Tibial nerve (tissue), 4 donors: Measurements from ENCODE around the gene PNPLA3. TPM values are rescaled to one million over a fixed set of nuclear protein-coding genes. Genes with fewer than 3 reads are reported as not detected.

Source experiments
- DNase-seq, 2 donors: peaks; one replicate each; pipeline ENCODE4 v3.0.0-alpha.2; 2019; ENCODE audit warnings: low spot score in 2 of 2
- H3K27ac ChIP-seq, 4 donors: fragments of 200-600 bp; sonication (generic) in 3 of 4; one replicate each; pipeline ENCODE4 v1.5.1; 2017 to 2019; ENCODE audit warnings: mild to moderate bottlenecking in 1 of 4
- H3K27me3 ChIP-seq, 2 donors: fragments of 200-600 bp; sonication (generic) in 1 of 2; one replicate each; pipeline versions ENCODE4 v1.5.1 to v1.6.0; 2017 to 2019
- H3K36me3 ChIP-seq, 3 donors: fragments of 200-600 bp; sonication (generic); one replicate each; pipeline ENCODE4 v1.5.1; 2018 to 2019
- H3K4me1 ChIP-seq, 4 donors: fragments of 200-600 bp; sonication (generic) in 3 of 4; one replicate each; pipeline ENCODE4 v1.5.1; 2017 to 2019
- H3K4me3 ChIP-seq, 4 donors: fragments of 200-600 bp; sonication (generic) in 3 of 4; one replicate each; pipeline ENCODE4 v1.5.1; 2017 to 2019; ENCODE audit warnings: mild to moderate bottlenecking in 1 of 4, moderate library complexity in 1 of 4
- H3K9me3 ChIP-seq, 4 donors: fragments of 200-600 bp; sonication (generic) in 3 of 4; one replicate each; pipeline ENCODE4 v1.5.1; 2017 to 2019
- CTCF ChIP-seq, 5 experiments: fragments of 200-600 bp in 3 of 5; fragments of 450-650 bp in 2 of 5; sonication (generic) in 3 of 5; IDR thresholded peaks; one replicate each; pipeline ENCODE4 v1.5.1; 2016 to 2019; ENCODE audit warnings: antibody characterized with exemption in 5 of 5, mild to moderate bottlenecking in 3 of 5, moderate library complexity in 2 of 5
- EP300 ChIP-seq, 2 donors: sonication (generic); formaldehyde crosslinking; IDR thresholded peaks; one replicate each; pipeline ENCODE4 v1.6.1; 2017; ENCODE audit warnings: antibody characterized with exemption in 2 of 2, mild to moderate bottlenecking in 1 of 2
- POLR2A ChIP-seq, 2 donors: fragments of 450-650 bp; IDR thresholded peaks; one replicate each; pipeline ENCODE4 v1.6.1; 2017; ENCODE audit warnings: antibody characterized with exemption in 2 of 2, mild to moderate bottlenecking in 2 of 2, moderate library complexity in 2 of 2
- WGBS, 2 donors: methylation state at CpG; one replicate each; pipeline ENCODE4 v1.1.5; 2018; 5-methylcytosine and 5-hydroxymethylcytosine counted together
- total RNA-seq, 4 donors: library from RNA; depleted of rRNA; stranded (reverse); fragments of >200 nt; gene quantifications; one replicate each; pipeline ENCODE4 v1.1.0, GENCODE V29; 2016

PNPLA3 gene
- total RNA-seq, 4 donors from 2014 or later: 0.44 to 9.3 (median 1.1) TPM

GRCh38 chr22:43985532-43985931 lies 61.9 kb downstream of the PNPLA3 start:
- Histone ChIP-seq H3K4me3 (no peak overlapping the region), H3K27me3 (no peaks in the 10 kb centered on the region), H3K4me1 (no peaks in the 10 kb centered on the region), H3K9me3 (no peaks in the 10 kb centered on the region), H3K36me3 (peaks cover 2 to 93% (median 18%) of the 10 kb centered on the region in 3 donors), H3K27ac (no peak overlapping the region)
- WGBS, 2 donors: 86 to 90% methylated on average over 12 of the region's 12 CpGs
- no peak for TF ChIP-seq POLR2A (IDR thresholded peaks at IDR 0.05)
- TF ChIP-seq CTCF (IDR thresholded peaks at IDR 0.05): no peak
- no peak for TF ChIP-seq EP300 (IDR thresholded peaks at IDR 0.05)
- DNase-seq: no peak

- no peaks in the 10 kb centered on the region for H3K9me3 ChIP-seq
- 71 to 77% methylated on average over 8 of the region's 8 CpGs for WGBS, 2 donors
- TF ChIP-seq CTCF (IDR thresholded peaks at IDR 0.05): no peak
- TF ChIP-seq POLR2A (IDR thresholded peaks at IDR 0.05): no peak
- no peak for TF ChIP-seq EP300 (IDR thresholded peaks at IDR 0.05)
- H3K4me1 ChIP-seq: no peaks in the 10 kb centered on the region
- DNase-seq: no peak
- H3K4me3 ChIP-seq: no peak overlapping the region
- no peak overlapping the region for H3K27ac ChIP-seq
- H3K36me3 ChIP-seq: peaks cover 2 to 95% (median 19%) of the 10 kb centered on the region in 3 donors
- H3K27me3 ChIP-seq: no peaks in the 10 kb centered on the region
Observed at GRCh38 chr22:43988116-43988820, 64.7 kb downstream of the PNPLA3 start.

- DNase-seq: no peak
- 92 to 96% methylated on average over 10 of the region's 10 CpGs for WGBS, 2 donors
Observed at GRCh38 chr22:43988960-43989359, 65.4 kb downstream of the PNPLA3 start.

GRCh38 chr22:43990044-43990443 lies 66.4 kb downstream of the PNPLA3 start:
- Histone ChIP-seq H3K4me3 (no peak overlapping the region), H3K9me3 (no peaks in the 10 kb centered on the region), H3K4me1 (no peaks in the 10 kb centered on the region), H3K36me3 (peaks cover 0 to 91% (median 6%) of the 10 kb centered on the region in 3 donors), H3K27ac (no peak overlapping the region), H3K27me3 (no peaks in the 10 kb centered on the region)
- TF ChIP-seq CTCF (IDR thresholded peaks at IDR 0.05) (no peak), POLR2A (IDR thresholded peaks at IDR 0.05) (no peak), EP300 (IDR thresholded peaks at IDR 0.05) (no peak)
- DNase-seq: no peak
- WGBS, 2 donors: 84 to 86% methylated on average over 13 of the region's 13 CpGs

More at GRCh38 chr22:43988960-43989359, 65.4 kb downstream of the PNPLA3 start:
- Histone ChIP-seq H3K27me3 (no peaks in the 10 kb centered on the region), H3K36me3 (peaks cover under 1 to 91% (median 16%) of the 10 kb centered on the region in 3 donors), H3K9me3 (no peaks in the 10 kb centered on the region), H3K27ac (no peak overlapping the region), H3K4me1 (no peaks in the 10 kb centered on the region), H3K4me3 (no peak overlapping the region)
- no peak for TF ChIP-seq CTCF (IDR thresholded peaks at IDR 0.05)
- no peak for TF ChIP-seq POLR2A (IDR thresholded peaks at IDR 0.05)
- no peak for TF ChIP-seq EP300 (IDR thresholded peaks at IDR 0.05)

GRCh38 chr22:43991316-43992020 lies 67.9 kb downstream of the PNPLA3 start:
- no peak for TF ChIP-seq CTCF (IDR thresholded peaks at IDR 0.05)
- TF ChIP-seq POLR2A (IDR thresholded peaks at IDR 0.05): no peak
- no peak for TF ChIP-seq EP300 (IDR thresholded peaks at IDR 0.05)
- Histone ChIP-seq H3K4me1 (no peaks in the 10 kb centered on the region), H3K4me3 (no peak overlapping the region), H3K36me3 (peaks cover 0 to 91% (median 4%) of the 10 kb centered on the region in 3 donors), H3K27me3 (no peaks in the 10 kb centered on the region), H3K9me3 (no peaks in the 10 kb centered on the region), H3K27ac (no peak overlapping the region)
- DNase-seq: no peak
- WGBS, 2 donors: 92% methylated on average over 11 of the region's 11 CpGs
